B cell (primary cell): Measurements from ENCODE around the gene CHCHD6. TPM values are rescaled to one million over a fixed set of nuclear protein-coding genes. Genes with fewer than 3 reads are reported as not detected.

ENCODE experiments used
- ATAC-seq: fragments of 200-7000 bp; cut with Tn5 transposase; one replicate; pipeline ENCODE4 v1.10.0; 2021; ENCODE audit warnings: low read depth, mild to moderate bottlenecking, moderate number of reproducible peaks, moderate library complexity
- CTCF ChIA-PET: fragments of 350-600 bp; sonication (Branson Sonifier 250); formaldehyde crosslinking; loops from one replicate; lab custom pipeline; 2021; ENCODE audit warnings: antibody characterized with exemption, inconsistent platforms; lab: Charles Lee
- POLR2A ChIA-PET: fragments of 350-600 bp; sonication (Branson Sonifier 250); formaldehyde crosslinking; loops from one replicate; lab custom pipeline; 2021; ENCODE audit warnings: antibody characterized with exemption; lab: Charles Lee
- DNase-seq: peaks from one replicate; pipeline ENCODE4 v3.0.0; 2013
- H2AFZ ChIP-seq: 2 replicates; pipeline ENCODE4 v1.6.1; 2012; ENCODE audit warnings: mild to moderate bottlenecking, low read depth, low read length; ENCODE audit not compliant: insufficient read depth, poor library complexity, severe bottlenecking
- H3K27ac ChIP-seq, 2 donors: 1 replicate in 1 of 2; 2 replicates in 1 of 2; pipeline ENCODE4 v1.5.1; 2012 to 2013; ENCODE audit warnings: low read length in 2 of 2, mild to moderate bottlenecking in 2 of 2, moderate library complexity in 1 of 2
- H3K27me3 ChIP-seq, 4 experiments: fragments of 200-600 bp in 1 of 4; sonication (generic) in 1 of 4; replicated peaks in 1 of 4; 1 replicate in 2 of 4; 2 replicates in 2 of 4; pipeline versions ENCODE4 v1.6.1 to v1.7.0; 2013 to 2016; ENCODE audit warnings: low read length in 3 of 4, mild to moderate bottlenecking in 2 of 4, mixed read lengths in 1 of 4, moderate library complexity in 1 of 4; ENCODE audit not compliant: insufficient read depth in 4 of 4, control insufficient read depth in 3 of 4; ENCODE audit errors: control extremely low read depth in 1 of 4
- H3K36me3 ChIP-seq, 2 experiments: replicated peaks in 1 of 2; 1 replicate in 1 of 2; 2 replicates in 1 of 2; pipeline versions ENCODE4 v1.6.1 to v1.7.1; 2013; ENCODE audit warnings: low read length in 1 of 2; ENCODE audit not compliant: insufficient read depth in 2 of 2, control insufficient read depth in 1 of 2; ENCODE audit errors: control extremely low read depth in 1 of 2, extremely low read depth in 1 of 2
- H3K4me1 ChIP-seq, 2 donors: fragments of 200-600 bp in 1 of 2; sonication (generic) in 1 of 2; 1 replicate in 1 of 2; 2 replicates in 1 of 2; pipeline versions ENCODE4 v1.5.1 to v1.6.1; 2013 to 2017; ENCODE audit warnings: low read length in 2 of 2; ENCODE audit not compliant: control insufficient read depth in 2 of 2, insufficient read depth in 2 of 2
- H3K4me2 ChIP-seq: replicated peaks from 2 replicates; pipeline ENCODE3; 2012; ENCODE audit warnings: mild to moderate bottlenecking, low read depth, low read length; ENCODE audit not compliant: poor library complexity, severe bottlenecking
- H3K4me3 ChIP-seq, 5 experiments: fragments of 200-600 bp in 1 of 5; sonication (generic) in 1 of 5; 1 replicate in 3 of 5; 2 replicates in 2 of 5; pipeline versions ENCODE4 v1.5.1 to v1.7.0; 2011 to 2016; ENCODE audit warnings: low read length in 4 of 5, mild to moderate bottlenecking in 4 of 5, low read depth in 2 of 5, control low read depth in 1 of 5, moderate library complexity in 1 of 5; ENCODE audit not compliant: insufficient read depth in 1 of 5; ENCODE audit errors: control extremely low read depth in 1 of 5, extremely low read depth in 1 of 5
- H3K79me2 ChIP-seq: fragments of 200-600 bp; sonication (generic); one replicate; pipeline ENCODE4 v1.6.0; 2016; ENCODE audit warnings: low read length; ENCODE audit not compliant: control insufficient read depth, insufficient read depth
- H3K9ac ChIP-seq: fragments of 200-600 bp; sonication (generic); 2 replicates; pipeline ENCODE4 v1.6.1; 2017; ENCODE audit warnings: mild to moderate bottlenecking, low read length, moderate library complexity
- H3K9me3 ChIP-seq, 3 donors: one replicate each; pipeline versions ENCODE4 v1.6.1 to v1.7.1; 2013; ENCODE audit warnings: low read length in 2 of 3; ENCODE audit not compliant: control insufficient read depth in 2 of 3, insufficient read depth in 1 of 3; ENCODE audit errors: control extremely low read depth in 1 of 3
- H4K20me1 ChIP-seq: 2 replicates; pipeline ENCODE4 v1.6.0; 2012; ENCODE audit warnings: mild to moderate bottlenecking, low read length; ENCODE audit not compliant: insufficient read depth, control insufficient read depth, poor library complexity, severe bottlenecking
- H3K27ac Mint-ChIP-seq: one replicate; pipeline ENCODE4 v1.8.0; 2021; ENCODE audit warnings: mixed read lengths
- H3K27me3 Mint-ChIP-seq: one replicate; pipeline ENCODE4 v1.8.0; 2021; ENCODE audit warnings: mixed read lengths
- H3K4me1 Mint-ChIP-seq: one replicate; pipeline ENCODE4 v1.8.0; 2021; ENCODE audit warnings: mixed read lengths
- H3K4me3 Mint-ChIP-seq: one replicate; pipeline ENCODE4 v1.8.0; 2021; ENCODE audit warnings: mixed read lengths
- H3K9me3 Mint-ChIP-seq: one replicate; pipeline ENCODE4 v1.8.0; 2022; ENCODE audit warnings: mixed read lengths; ENCODE audit not compliant: insufficient read depth
- EZH2 ChIP-seq: IDR thresholded peaks from 2 replicates; pipeline ENCODE4 v1.6.1; 2012; ENCODE audit warnings: borderline replicate concordance, low read depth, mild to moderate bottlenecking, moderate library complexity, low read length; ENCODE audit not compliant: insufficient read depth, poor library complexity, severe bottlenecking
- WGBS: methylation state at CpG from one replicate; pipeline ENCODE4 v1.1.5; 2013; ENCODE audit warnings: missing lambda C conversion rate; ENCODE audit not compliant: insufficient coverage; 5-methylcytosine and 5-hydroxymethylcytosine counted together
- intact Hi-C: fragments of 100-400 bp; cut with micrococcal nuclease; formaldehyde crosslinking; loops from one replicate; pipeline ENCODE4 v1.10.0; 2022
- polyA plus RNA-seq: library from polyadenylated mRNA; depleted of rRNA; stranded (reverse); fragments of >200 nt; gene quantifications from 2 replicates; pipeline ENCODE4 v1.2.3, GENCODE V29; 2012
- total RNA-seq, 2 donors: library from RNA; stranded (reverse); fragments of 120-200 nt in 1 of 2; gene quantifications; 1 replicate in 1 of 2; 2 replicates in 1 of 2; pipeline versions ENCODE4 v1.2.3 to v1.2.4, GENCODE V29; 2013 to 2022
- TF ChIP-seq, protein P1 (sequence below): fragments of 200-600 bp; IDR thresholded peaks from one replicate; pipeline ENCODE4 v1.8.0; 2022; ENCODE audit warnings: antibody characterized with exemption, mild to moderate bottlenecking

CHCHD6 gene
- total and polyA plus RNA-seq, 2 donors (not counting 1 experiment from before 2014, with no cell fraction given) = 8.0 to 13.5 TPM

DNA sequence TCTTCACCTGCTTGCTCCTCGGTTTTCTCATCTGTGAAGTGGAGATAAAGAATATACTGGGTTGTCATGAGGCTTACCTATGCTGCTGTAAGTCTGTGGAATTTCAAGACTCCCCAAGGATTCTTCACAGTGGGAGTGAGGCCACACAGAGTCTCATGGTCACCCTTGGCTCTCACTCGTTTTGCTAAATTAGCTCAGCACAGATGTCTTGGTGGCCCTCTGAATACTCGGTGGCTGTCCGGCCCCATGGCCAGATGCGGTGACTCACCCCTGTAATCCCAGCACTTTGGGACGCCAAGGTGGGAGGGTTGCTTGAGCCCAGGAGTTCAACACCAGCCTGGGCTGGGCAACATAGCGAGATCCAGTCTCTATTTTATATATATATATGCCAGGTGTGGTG is 5.0 kb upstream of the CHCHD6 start:
- H3K27ac ChIP-seq = no peak overlapping the region
- intact Hi-C loops = no loop called here
- CTCF ChIA-PET = interaction anchor here (0.6 kb wide), 1 partner anchor 1226 kb away, joined by 3 read pairs; no protein-coding TSS in a partner anchor
- Mint-ChIP-seq H3K27me3 (peaks cover 67% of the 10 kb centered on the region), H3K4me1 (peaks cover 9% of the 10 kb centered on the region), H3K4me3 (no peak overlapping the region), H3K27ac (no peak overlapping the region), H3K9me3 (no peaks in the 10 kb centered on the region)
- H3K4me3 ChIP-seq = no peak overlapping the region
- no peak for TF ChIP-seq EZH2
- TF ChIP-seq, protein P1, sequence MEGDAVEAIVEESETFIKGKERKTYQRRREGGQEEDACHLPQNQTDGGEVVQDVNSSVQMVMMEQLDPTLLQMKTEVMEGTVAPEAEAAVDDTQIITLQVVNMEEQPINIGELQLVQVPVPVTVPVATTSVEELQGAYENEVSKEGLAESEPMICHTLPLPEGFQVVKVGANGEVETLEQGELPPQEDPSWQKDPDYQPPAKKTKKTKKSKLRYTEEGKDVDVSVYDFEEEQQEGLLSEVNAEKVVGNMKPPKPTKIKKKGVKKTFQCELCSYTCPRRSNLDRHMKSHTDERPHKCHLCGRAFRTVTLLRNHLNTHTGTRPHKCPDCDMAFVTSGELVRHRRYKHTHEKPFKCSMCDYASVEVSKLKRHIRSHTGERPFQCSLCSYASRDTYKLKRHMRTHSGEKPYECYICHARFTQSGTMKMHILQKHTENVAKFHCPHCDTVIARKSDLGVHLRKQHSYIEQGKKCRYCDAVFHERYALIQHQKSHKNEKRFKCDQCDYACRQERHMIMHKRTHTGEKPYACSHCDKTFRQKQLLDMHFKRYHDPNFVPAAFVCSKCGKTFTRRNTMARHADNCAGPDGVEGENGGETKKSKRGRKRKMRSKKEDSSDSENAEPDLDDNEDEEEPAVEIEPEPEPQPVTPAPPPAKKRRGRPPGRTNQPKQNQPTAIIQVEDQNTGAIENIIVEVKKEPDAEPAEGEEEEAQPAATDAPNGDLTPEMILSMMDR = no peak
- H3K27me3 ChIP-seq = peaks cover 0 to 20% (median 8%) of the 10 kb centered on the region in 4 experiments
- no peak for ATAC-seq
- peaks cover 5 to 6% of the 10 kb centered on the region in 2 donors for H3K4me1 ChIP-seq
- H3K36me3 ChIP-seq = no peaks in the 10 kb centered on the region
- no peak overlapping the region for H3K4me2 ChIP-seq
- POLR2A ChIA-PET = no interaction called here
- no peaks in the 10 kb centered on the region for H4K20me1 ChIP-seq
- no peak overlapping the region for H3K9ac ChIP-seq
- H2AFZ ChIP-seq = no peak overlapping the region
- H3K9me3 ChIP-seq = peaks cover 0 to under 1% (median 0%) of the 10 kb centered on the region in 3 donors
- DNase-seq = no peak
- H3K79me2 ChIP-seq = no peaks in the 10 kb centered on the region
- 95% methylated on average over 4 of the region's 7 CpGs for WGBS

DNA sequence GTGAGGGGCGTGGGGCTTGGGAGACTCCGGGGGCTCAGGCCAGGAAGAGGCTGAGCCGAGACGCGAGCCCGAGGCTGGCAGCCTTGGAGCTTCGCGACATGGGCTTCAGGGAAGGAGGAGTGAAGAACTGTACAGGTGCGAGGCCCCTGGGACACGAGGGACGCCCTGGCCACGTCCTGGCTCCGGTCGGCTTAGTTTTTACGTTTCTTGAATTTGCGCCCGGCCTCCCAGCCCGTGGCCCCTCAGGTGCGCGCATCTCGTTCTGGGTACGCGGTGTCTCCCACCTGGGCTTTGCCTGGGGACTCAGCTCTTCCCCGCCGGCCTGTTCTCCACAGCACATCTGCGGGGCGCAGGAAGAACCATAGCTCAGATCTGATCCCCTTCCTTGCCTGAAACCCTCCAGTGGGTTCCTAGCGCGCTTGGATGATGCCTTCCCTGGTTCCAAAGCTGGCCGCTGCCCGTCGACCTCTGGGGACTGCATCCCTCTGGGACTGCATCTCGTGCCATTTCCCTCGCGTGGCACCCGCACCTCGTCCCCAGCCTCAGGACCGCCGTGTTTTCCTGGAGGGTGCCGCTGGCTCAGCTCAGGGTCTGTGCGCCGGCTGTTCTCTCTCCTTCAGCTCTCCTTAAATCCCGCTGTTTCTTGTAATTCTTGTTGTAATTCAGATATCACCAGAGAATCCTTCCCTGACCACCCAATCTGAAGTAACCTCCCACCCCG is 614 bp downstream of the CHCHD6 start:
- TF ChIP-seq, protein P1 = no peak
- TF ChIP-seq EZH2 = no peak
- peaks cover 33% of the 10 kb centered on the region for H3K27me3 Mint-ChIP-seq
- peaks cover 11 to 15% of the 10 kb centered on the region in 2 donors for H3K4me1 ChIP-seq
- H3K27ac ChIP-seq = peak overlapping the region in 1 of 2 donors; percentile 11
- ChIA-PET CTCF (interaction anchor here (1.3 to 1.5 kb wide), 2 partner anchors 23 to 25 kb away, joined by 3 to 6 read pairs; no protein-coding TSS in a partner anchor), POLR2A (no interaction called here)
- peaks cover 0 to 9% (median 2%) of the 10 kb centered on the region in 4 experiments for H3K27me3 ChIP-seq
- H3K4me3 Mint-ChIP-seq = peak overlapping the region; percentile 92
- H3K4me2 ChIP-seq = peak overlapping the region; percentile 88
- H3K9ac ChIP-seq = peak overlapping the region; percentile 74
- intact Hi-C loops = loop anchor here (1.0 to 10.0 kb wide), 5 partner anchors 207 to 787 kb away; partner anchors contain the start of genes KLF15 and SLC41A3
- 20% methylated on average over 42 of the region's 44 CpGs for WGBS
- peak overlapping the region; percentile 43 for H3K27ac Mint-ChIP-seq
- peaks cover 15% of the 10 kb centered on the region for H3K79me2 ChIP-seq
- no peaks in the 10 kb centered on the region for H4K20me1 ChIP-seq
- no peaks in the 10 kb centered on the region for H3K9me3 ChIP-seq
- H3K4me1 Mint-ChIP-seq = peaks cover 17% of the 10 kb centered on the region
- peak overlapping the region; percentile 95 for H2AFZ ChIP-seq
- ATAC-seq (no peak), DNase-seq (no peak)
- H3K9me3 Mint-ChIP-seq = no peaks in the 10 kb centered on the region
- no peaks in the 10 kb centered on the region for H3K36me3 ChIP-seq
- peak overlapping the region in 4 of 5 experiments; percentile 61 to 79 (median 75) for H3K4me3 ChIP-seq
